RWPE1 (cell line): ENCODE measurements around the gene LCN1.
"Not testable (repeated sequence)": the region's sequence is repeated elsewhere in the genome, so short reads cannot be mapped to it uniquely, and the experiment has no call there.

Experiments
- CTCF ChIA-PET: fragments of 350-600 bp; sonication (Branson Sonifier 250); formaldehyde crosslinking; extraction: SDS; loops from one replicate; lab custom pipeline; 2021; lab: Yijun Ruan, JAX
- POLR2A ChIA-PET: fragments of 400-600 bp; formaldehyde crosslinking; extraction: SDS; loops from one replicate; lab custom pipeline; 2020; ENCODE audit warnings: antibody characterized with exemption; ENCODE audit not compliant: low non-redundant PET; lab: Yijun Ruan, JAX
- DNase-seq: peaks from one replicate; pipeline ENCODE4 v3.0.0; 2012; ENCODE audit warnings: low spot score
- H3K27ac ChIP-seq: fragments of 450-650 bp; 2 replicates; pipeline ENCODE4 v1.5.1; 2017
- CTCF ChIP-seq: fragments of 450-650 bp; conservative IDR thresholded peaks from 2 replicates; pipeline ENCODE4 v1.5.1; 2017; ENCODE audit warnings: low read depth, mild to moderate bottlenecking

The LCN1 gene

GRCh38 chr9:135525241-135526088, 4.2 kb downstream of the LCN1 start:
- ChIA-PET CTCF (interaction anchor here (1.1 kb wide), 1 partner anchor 21 kb away, joined by 5 read pairs; no protein-coding TSS in a partner anchor), POLR2A (no interaction called here)
- DNase-seq, result no peak

GRCh38 chr9:135526089-135526729, 5.0 kb downstream of the LCN1 start:
- TF ChIP-seq CTCF, result no peak
- CTCF ChIA-PET, result interaction anchor here (1.0 kb wide), 1 partner anchor 22 kb away, joined by 3 read pairs; no protein-coding TSS in a partner anchor
- no peak overlapping the region for H3K27ac ChIP-seq
- no peak for DNase-seq
- POLR2A ChIA-PET, result no interaction called here

More at GRCh38 chr9:135525241-135526088, 4.2 kb downstream of the LCN1 start:
- TF ChIP-seq CTCF, result no peak
- H3K27ac ChIP-seq, result no peak overlapping the region

DNA sequence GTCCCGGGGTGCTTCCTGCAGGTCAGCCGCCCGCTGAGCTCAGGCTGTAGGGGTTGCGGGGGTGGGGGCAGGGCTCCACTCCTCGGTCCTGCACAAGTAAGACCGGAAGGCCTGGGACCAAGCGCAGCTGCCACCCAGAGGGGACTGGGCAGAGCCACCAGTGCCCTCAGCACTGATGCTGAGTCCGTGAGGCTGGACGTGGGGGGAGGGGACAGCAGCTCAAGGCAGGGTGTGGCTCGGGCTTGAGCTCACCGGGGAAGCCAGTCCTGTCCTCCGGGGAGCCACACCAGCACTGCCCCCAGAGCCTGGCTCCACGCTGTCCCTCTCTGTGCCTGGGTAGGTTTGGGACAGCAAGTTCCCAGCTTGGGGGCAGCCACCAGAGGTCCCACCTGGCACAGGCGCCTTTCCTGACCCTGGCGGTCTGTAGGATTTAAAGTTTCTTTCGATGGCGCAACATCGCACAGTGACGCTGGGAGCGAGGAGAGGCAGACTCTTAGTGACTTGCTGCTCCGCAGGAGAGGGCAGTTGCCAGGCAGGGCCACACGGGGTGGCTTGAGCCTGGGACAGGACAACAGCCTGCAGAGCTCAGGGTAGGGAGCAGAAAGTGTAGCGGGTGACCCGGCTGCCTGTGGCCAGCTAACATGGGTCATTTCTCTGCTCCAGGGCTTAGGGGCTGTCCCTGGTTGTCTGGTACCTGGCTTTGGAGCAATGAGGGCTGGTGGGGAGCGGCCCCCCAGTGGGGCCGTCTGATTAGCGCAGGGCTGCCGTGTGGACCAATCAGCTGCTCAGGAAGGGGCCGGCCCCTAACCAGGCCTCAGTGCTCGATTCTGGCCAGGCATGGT, 5.7 kb downstream of the LCN1 start:
- CTCF ChIA-PET, result interaction anchor here (0.6 to 1.0 kb wide), 2 partner anchors 23 to 45 kb away, joined by 3 read pairs; no protein-coding TSS in a partner anchor
- TF ChIP-seq CTCF, result no peak
- DNase-seq, result no peak
- POLR2A ChIA-PET, result no interaction called here
- H3K27ac ChIP-seq, result no peak overlapping the region

GRCh38 chr9:135528842-135529435, 7.7 kb downstream of the LCN1 start:
- POLR2A ChIA-PET, DNase-seq, H3K27ac ChIP-seq: not testable (repeated sequence)
- CTCF ChIA-PET, result interaction anchor here (0.6 to 1.1 kb wide), 4 partner anchors 10 to 709 kb away, joined by 3 to 4 read pairs (median 3); no protein-coding TSS in a partner anchor

DNA sequence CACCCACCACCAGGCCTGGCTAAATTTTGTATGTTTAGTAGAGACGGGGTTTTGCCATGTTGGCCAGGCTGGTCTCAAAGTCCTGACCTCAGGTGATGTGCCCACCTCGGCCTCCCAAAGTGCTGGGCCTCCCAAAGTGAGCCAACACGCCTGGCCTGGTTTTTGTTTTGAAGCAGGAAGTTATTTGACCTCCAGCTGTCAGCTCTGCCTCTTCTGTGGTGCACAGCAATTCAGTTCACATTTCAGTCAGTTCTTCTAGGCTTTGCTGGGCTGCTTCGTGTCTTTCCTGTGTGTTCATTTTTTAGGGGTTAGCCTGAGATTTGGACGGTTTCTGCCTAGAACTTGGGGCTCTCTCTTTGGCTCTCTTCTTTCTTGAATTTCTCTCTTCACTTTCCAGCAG, 8.9 kb downstream of the LCN1 start:
- ChIA-PET CTCF (no interaction called here), POLR2A (no interaction called here)
- no peak for TF ChIP-seq CTCF
- no peak overlapping the region for H3K27ac ChIP-seq
- no peak for DNase-seq

DNA sequence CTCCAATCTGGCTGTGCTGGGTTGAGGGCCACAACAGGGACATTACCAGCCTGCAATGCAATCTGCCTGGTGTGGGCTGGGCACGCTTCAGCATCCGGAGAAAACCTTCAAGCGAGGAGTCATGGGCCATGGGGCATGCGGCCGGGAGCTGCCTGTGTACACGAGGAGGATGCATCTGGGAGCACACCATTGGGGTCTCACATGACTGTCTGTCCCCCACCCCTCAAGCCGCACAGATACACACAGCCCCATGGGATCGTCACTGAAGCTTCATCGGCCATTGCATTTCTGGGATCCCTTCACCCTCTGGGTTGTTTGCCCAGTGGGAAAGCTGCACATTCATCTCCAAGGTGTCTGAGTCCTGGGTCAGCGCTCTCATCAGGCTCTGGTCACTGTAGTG, 9.9 kb downstream of the LCN1 start:
- no peak overlapping the region for H3K27ac ChIP-seq
- TF ChIP-seq CTCF, result no peak
- CTCF ChIA-PET, result interaction anchor here (0.5 to 0.6 kb wide), 2 partner anchors 29 to 288 kb away, joined by 3 read pairs; no protein-coding TSS in a partner anchor
- POLR2A ChIA-PET, result no interaction called here
- no peak for DNase-seq
